ENCODE data around the gene KCNN3. TPM values are rescaled to one million over a fixed set of nuclear protein-coding genes. Genes with fewer than 3 reads are reported as not detected.

The KCNN3 gene
- total RNA-seq, 4 donors from 2014 or later, result 5.0 to 30.0 (median 20.8) TPM

DNA sequence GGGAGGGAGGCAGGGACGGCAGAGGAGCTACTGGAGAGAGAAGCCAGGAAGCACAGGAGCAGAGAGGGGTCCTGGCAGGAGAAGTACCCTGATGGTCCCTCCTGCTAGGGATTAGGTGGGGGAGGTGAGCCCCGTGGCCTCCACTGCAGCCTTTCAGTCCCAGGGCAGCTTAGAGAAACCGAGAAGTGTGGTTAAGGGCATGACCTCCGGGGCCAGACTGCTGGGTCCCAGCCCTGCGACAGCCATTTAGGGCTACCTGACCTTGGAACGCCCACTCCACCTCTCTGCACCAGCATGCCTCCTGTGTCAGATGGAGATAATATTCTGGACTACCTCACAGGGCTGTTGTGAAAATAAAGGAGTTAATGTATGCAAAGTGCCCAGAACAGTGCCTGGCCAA, 47.4 kb downstream of the KCNN3 start:
- no peak overlapping the region for H3K27ac ChIP-seq
- intact Hi-C loops (cut with DNase I; ENCODE audit: low total_unique reads), result no loop called here
- no peaks in the 10 kb centered on the region for H3K36me3 ChIP-seq
- no peaks in the 10 kb centered on the region for H3K27me3 ChIP-seq
- no peak for DNase-seq
- ATAC-seq, result no peak
- H3K9me3 ChIP-seq, result no peaks in the 10 kb centered on the region
- TF ChIP-seq POLR2A (IDR thresholded peaks at IDR 0.05), result no peak
- TF ChIP-seq, protein P1, sequence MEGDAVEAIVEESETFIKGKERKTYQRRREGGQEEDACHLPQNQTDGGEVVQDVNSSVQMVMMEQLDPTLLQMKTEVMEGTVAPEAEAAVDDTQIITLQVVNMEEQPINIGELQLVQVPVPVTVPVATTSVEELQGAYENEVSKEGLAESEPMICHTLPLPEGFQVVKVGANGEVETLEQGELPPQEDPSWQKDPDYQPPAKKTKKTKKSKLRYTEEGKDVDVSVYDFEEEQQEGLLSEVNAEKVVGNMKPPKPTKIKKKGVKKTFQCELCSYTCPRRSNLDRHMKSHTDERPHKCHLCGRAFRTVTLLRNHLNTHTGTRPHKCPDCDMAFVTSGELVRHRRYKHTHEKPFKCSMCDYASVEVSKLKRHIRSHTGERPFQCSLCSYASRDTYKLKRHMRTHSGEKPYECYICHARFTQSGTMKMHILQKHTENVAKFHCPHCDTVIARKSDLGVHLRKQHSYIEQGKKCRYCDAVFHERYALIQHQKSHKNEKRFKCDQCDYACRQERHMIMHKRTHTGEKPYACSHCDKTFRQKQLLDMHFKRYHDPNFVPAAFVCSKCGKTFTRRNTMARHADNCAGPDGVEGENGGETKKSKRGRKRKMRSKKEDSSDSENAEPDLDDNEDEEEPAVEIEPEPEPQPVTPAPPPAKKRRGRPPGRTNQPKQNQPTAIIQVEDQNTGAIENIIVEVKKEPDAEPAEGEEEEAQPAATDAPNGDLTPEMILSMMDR (IDR thresholded peaks at IDR 0.05 in 4 of 5, conservative IDR thresholded peaks at IDR 0.05 in 1 of 5), result no peak
- H3K4me3 ChIP-seq, result no peak overlapping the region
- H3K4me1 ChIP-seq, result peaks cover 0 to 9% of the 10 kb centered on the region in 2 donors
- in situ Hi-C loops (cut with MboI; ENCODE audit: low sequenced_read_pairs in 4 of 4), result no loop called here

- Histone ChIP-seq H3K36me3 (no peaks in the 10 kb centered on the region), H3K27me3 (no peaks in the 10 kb centered on the region), H3K4me3 (no peak overlapping the region), H3K4me1 (peaks cover 0 to 9% of the 10 kb centered on the region in 2 donors), H3K9me3 (no peaks in the 10 kb centered on the region), H3K27ac (no peak overlapping the region)
- intact Hi-C loops (cut with DNase I; ENCODE audit: low total_unique reads) (no loop called here), in situ Hi-C loops (cut with MboI; ENCODE audit: low sequenced_read_pairs in 4 of 4) (no loop called here)
- ATAC-seq (no peak), DNase-seq (no peak)
- TF ChIP-seq, protein P1 (IDR thresholded peaks at IDR 0.05 in 4 of 5, conservative IDR thresholded peaks at IDR 0.05 in 1 of 5), result no peak
- no peak for TF ChIP-seq POLR2A (IDR thresholded peaks at IDR 0.05)
These were observed 47.8 kb downstream of the KCNN3 start for GRCh38 chr1:154822233-154822632.

GRCh38 chr1:154821083-154821482, 49.0 kb downstream of the KCNN3 start:
- Histone ChIP-seq H3K27me3 (no peaks in the 10 kb centered on the region), H3K9me3 (no peaks in the 10 kb centered on the region), H3K27ac (no peak overlapping the region), H3K36me3 (no peaks in the 10 kb centered on the region), H3K4me3 (no peak overlapping the region), H3K4me1 (peaks cover 0 to 9% of the 10 kb centered on the region in 2 donors)
- TF ChIP-seq, protein P1 (IDR thresholded peaks at IDR 0.05 in 4 of 5, conservative IDR thresholded peaks at IDR 0.05 in 1 of 5), result no peak
- no peak for TF ChIP-seq POLR2A (IDR thresholded peaks at IDR 0.05)
- intact Hi-C loops (cut with DNase I; ENCODE audit: low total_unique reads) (no loop called here), in situ Hi-C loops (cut with MboI; ENCODE audit: low sequenced_read_pairs in 4 of 4) (no loop called here)
- ATAC-seq (no peak), DNase-seq (no peak)

GRCh38 chr1:154820646-154821045, 49.4 kb downstream of the KCNN3 start:
- Histone ChIP-seq H3K4me1 (peaks cover 0 to 9% of the 10 kb centered on the region in 2 donors), H3K36me3 (no peaks in the 10 kb centered on the region), H3K9me3 (no peaks in the 10 kb centered on the region), H3K27ac (no peak overlapping the region), H3K4me3 (no peak overlapping the region), H3K27me3 (no peaks in the 10 kb centered on the region)
- in situ Hi-C loops (cut with MboI; ENCODE audit: low sequenced_read_pairs in 4 of 4) (no loop called here), intact Hi-C loops (cut with DNase I; ENCODE audit: low total_unique reads) (no loop called here)
- no peak for TF ChIP-seq POLR2A (IDR thresholded peaks at IDR 0.05)
- TF ChIP-seq, protein P1 (IDR thresholded peaks at IDR 0.05 in 4 of 5, conservative IDR thresholded peaks at IDR 0.05 in 1 of 5), result no peak
- no peak for ATAC-seq
- DNase-seq, result no peak
